GM20000 (cell line): Measurements from ENCODE around the gene DSTN.
A peak's percentile ranks its signal among the peaks of the same experiment; 100 is the strongest.

Experiments used
- DNase-seq: peaks from one replicate; pipeline ENCODE4 v3.0.0; 2012; ENCODE audit warnings: low spot score
- TF ChIP-seq, protein P1 (sequence below): IDR thresholded peaks from 2 replicates; pipeline ENCODE4 v1.5.1; 2012; ENCODE audit warnings: mild to moderate bottlenecking, control low read depth; ENCODE audit errors: extremely low read depth, missing control alignments

DSTN gene

GRCh38 chr20:17537959-17538358 is 31.9 kb upstream of the DSTN start:
- TF ChIP-seq, protein P1, sequence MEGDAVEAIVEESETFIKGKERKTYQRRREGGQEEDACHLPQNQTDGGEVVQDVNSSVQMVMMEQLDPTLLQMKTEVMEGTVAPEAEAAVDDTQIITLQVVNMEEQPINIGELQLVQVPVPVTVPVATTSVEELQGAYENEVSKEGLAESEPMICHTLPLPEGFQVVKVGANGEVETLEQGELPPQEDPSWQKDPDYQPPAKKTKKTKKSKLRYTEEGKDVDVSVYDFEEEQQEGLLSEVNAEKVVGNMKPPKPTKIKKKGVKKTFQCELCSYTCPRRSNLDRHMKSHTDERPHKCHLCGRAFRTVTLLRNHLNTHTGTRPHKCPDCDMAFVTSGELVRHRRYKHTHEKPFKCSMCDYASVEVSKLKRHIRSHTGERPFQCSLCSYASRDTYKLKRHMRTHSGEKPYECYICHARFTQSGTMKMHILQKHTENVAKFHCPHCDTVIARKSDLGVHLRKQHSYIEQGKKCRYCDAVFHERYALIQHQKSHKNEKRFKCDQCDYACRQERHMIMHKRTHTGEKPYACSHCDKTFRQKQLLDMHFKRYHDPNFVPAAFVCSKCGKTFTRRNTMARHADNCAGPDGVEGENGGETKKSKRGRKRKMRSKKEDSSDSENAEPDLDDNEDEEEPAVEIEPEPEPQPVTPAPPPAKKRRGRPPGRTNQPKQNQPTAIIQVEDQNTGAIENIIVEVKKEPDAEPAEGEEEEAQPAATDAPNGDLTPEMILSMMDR, result no peak
- no peak for DNase-seq

DNA sequence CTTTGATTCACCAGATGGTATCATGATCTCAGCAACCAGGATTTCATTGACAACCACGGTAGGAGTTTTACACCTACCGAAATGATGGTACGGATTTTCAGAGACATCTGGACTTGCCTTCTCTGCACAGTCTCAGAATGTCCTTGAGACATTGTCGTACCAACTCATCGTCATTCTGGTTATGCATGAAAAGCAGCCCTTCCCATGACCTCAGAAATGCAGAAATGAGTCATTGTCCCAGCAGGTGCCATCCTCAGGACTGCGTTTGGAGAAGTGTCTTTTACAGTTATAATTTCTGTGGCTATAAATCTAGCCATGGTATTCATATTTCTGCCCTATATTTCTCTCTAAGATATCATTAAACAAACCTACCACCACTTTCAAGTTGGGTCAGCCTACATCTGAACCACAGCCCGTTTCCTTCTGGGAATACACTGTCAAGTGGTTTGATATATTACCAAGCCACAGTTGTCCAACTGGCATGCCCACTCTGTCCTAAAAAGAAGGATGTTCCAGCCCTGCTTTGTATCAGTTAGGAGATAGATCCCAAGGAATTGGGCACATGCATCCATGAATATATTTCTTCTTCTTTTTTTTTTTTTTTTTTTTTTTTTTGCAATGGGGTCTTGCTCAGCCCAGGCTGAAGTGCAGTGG is 31.2 kb upstream of the DSTN start:
- TF ChIP-seq, protein P1, result no peak
- DNase-seq, result peak; percentile 52

- DNase-seq, result no peak
- TF ChIP-seq, protein P1, result no peak
Observed at GRCh38 chr20:17541596-17541995, 28.3 kb upstream of the DSTN start.

DNA sequence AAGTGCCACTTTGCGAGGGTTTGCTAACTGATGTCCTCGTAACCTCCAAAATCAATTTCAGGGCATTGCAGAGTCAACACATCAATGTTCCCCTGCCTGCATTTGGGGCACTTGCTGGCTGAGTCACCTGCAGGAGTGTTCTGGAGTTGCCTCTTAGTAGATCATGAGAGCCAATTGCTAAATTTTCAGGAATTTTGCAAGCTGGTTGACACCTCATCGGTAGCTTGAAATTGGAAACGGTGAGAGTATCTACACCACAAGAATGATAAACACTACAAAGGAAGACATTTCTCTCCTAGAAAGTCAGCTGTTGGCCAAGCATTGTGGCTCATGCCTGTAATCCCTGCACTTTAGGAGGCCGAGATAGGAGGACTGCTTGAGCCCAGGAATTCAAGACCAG is 27.9 kb upstream of the DSTN start:
- TF ChIP-seq, protein P1, result no peak
- no peak for DNase-seq

DNA sequence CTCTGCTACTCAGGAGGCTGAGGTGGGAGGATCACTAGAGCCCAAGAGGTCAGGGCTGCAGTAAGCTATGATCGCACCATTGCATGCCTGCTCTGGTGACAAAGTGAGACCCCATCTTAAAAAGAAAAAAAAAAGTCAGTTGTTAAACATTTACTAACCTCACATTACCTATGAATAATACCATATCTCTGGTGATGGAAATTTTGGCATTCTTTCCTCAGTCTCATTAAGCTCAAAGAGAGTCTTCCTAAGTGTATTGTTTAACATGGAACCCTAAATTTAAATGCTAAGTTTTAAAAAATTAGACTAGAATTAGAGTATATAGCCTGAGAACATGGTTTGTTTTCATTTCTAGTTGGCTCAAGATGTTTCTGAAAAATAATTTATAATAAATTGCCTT is 27.4 kb upstream of the DSTN start:
- no peak for DNase-seq
- TF ChIP-seq, protein P1, result no peak

- TF ChIP-seq, protein P1, result no peak
- DNase-seq, result no peak
Observed at GRCh38 chr20:17542993-17543412, 26.9 kb upstream of the DSTN start.

GRCh38 chr20:17543531-17544131 is 26.2 kb upstream of the DSTN start:
- DNase-seq, result no peak
- TF ChIP-seq, protein P1, result no peak
